Brain microvascular endothelial cell (primary cell): ENCODE measurements around the gene TSPAN6.

ENCODE experiments used
- DNase-seq: peaks from one replicate; pipeline ENCODE4 v3.0.0-alpha.2; 2020
- H3K27ac ChIP-seq: fragments of 250-450 bp; sonication (Bioruptor Pico); 2 replicates; pipeline ENCODE4 v1.5.1; 2020; ENCODE audit warnings: mild to moderate bottlenecking, moderate library complexity
- H3K27me3 ChIP-seq: fragments of 250-450 bp; sonication (Bioruptor Pico); replicated peaks from 2 replicates; pipeline ENCODE4 v1.5.1; 2020; ENCODE audit warnings: mild to moderate bottlenecking
- H3K36me3 ChIP-seq: fragments of 250-450 bp; sonication (Bioruptor Pico); replicated peaks from 2 replicates; pipeline ENCODE4 v1.5.1; 2020; ENCODE audit warnings: mild to moderate bottlenecking
- H3K4me3 ChIP-seq: 2 replicates; pipeline ENCODE4 v1.5.1; 2011; ENCODE audit warnings: low read depth, mild to moderate bottlenecking, control low read depth, low read length, moderate library complexity
- in situ Hi-C: cut with HindIII; loops from 2 replicates; pipeline ENCODE4 v1.10.0; 2017; ENCODE audit warnings: low sequenced_read_pairs, low pct_ligation_motif_present
- TF ChIP-seq, protein P1 (sequence below): IDR thresholded peaks from 2 replicates; pipeline ENCODE4 v1.5.1; 2011; ENCODE audit warnings: low read depth, mild to moderate bottlenecking, moderate library complexity, low read length, control low read depth, inconsistent platforms; ENCODE audit errors: missing control alignments

TSPAN6 gene, protein sequence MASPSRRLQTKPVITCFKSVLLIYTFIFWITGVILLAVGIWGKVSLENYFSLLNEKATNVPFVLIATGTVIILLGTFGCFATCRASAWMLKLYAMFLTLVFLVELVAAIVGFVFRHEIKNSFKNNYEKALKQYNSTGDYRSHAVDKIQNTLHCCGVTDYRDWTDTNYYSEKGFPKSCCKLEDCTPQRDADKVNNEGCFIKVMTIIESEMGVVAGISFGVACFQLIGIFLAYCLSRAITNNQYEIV

DNA sequence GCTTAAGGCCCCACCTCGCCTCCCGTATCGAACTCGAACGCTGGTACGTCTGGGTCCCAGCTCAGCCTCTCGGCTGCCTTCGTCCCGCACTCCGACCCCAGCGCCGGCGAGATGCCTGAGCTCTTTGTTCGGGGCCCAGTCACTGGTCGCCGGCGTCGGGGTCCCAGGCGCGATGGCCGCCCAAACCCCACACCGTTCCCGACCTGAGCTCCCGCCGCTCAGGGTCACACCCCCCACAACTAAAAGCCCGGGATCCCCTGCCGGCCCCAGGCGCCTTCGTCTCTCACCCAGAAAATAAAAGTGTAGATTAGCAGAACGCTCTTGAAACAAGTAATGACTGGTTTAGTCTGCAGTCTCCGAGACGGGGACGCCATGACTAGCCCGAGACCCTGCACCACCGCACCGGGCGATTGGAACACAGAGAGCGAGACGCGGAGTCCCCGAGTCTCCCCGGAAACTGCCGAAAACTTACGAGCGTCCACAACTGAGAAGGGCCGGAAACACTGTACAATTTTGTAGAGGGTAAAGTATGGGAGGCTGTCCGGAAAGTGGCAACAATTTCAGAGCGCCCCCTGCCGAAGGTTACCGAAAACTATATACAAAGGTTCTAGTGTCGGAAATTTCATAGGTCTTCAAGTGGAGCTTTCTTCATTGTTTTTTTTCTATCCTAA, at the start of gene TSPAN6:
TSPAN6 (minus strand) TSS at position 486 of the 671 bp plus-strand sequence; CDS start at position 374, 112 bp downstream.
- TF ChIP-seq, protein P1, sequence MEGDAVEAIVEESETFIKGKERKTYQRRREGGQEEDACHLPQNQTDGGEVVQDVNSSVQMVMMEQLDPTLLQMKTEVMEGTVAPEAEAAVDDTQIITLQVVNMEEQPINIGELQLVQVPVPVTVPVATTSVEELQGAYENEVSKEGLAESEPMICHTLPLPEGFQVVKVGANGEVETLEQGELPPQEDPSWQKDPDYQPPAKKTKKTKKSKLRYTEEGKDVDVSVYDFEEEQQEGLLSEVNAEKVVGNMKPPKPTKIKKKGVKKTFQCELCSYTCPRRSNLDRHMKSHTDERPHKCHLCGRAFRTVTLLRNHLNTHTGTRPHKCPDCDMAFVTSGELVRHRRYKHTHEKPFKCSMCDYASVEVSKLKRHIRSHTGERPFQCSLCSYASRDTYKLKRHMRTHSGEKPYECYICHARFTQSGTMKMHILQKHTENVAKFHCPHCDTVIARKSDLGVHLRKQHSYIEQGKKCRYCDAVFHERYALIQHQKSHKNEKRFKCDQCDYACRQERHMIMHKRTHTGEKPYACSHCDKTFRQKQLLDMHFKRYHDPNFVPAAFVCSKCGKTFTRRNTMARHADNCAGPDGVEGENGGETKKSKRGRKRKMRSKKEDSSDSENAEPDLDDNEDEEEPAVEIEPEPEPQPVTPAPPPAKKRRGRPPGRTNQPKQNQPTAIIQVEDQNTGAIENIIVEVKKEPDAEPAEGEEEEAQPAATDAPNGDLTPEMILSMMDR, result peak; percentile 61
- DNase-seq, result peak; percentile 89
- in situ Hi-C loops, result no loop called here
- peak within 1 kb of the TSS; percentile 73 for H3K27ac ChIP-seq
- H3K4me3 ChIP-seq, result peak within 1 kb of the TSS; percentile 73
- no peaks in the 10 kb centered on the region for H3K27me3 ChIP-seq
- peaks cover 2% of the 10 kb centered on the region for H3K36me3 ChIP-seq

DNA sequence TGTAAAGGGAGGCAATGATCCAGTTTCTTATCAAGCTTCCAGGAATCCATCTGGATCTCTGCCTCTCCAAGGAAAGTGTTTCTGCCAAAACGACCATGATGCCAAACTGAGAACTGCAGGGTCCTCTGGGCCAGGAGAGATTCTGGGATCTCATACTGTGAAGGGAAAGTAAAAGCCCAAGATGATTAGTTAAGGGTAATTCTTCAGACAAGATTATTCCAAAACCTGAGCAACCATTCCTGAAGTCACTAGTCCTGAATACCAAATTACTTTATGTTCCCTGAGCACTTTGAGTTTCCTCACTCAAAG, 49.3 kb upstream of the TSPAN6 start:
- in situ Hi-C loops, result no loop called here

DNA sequence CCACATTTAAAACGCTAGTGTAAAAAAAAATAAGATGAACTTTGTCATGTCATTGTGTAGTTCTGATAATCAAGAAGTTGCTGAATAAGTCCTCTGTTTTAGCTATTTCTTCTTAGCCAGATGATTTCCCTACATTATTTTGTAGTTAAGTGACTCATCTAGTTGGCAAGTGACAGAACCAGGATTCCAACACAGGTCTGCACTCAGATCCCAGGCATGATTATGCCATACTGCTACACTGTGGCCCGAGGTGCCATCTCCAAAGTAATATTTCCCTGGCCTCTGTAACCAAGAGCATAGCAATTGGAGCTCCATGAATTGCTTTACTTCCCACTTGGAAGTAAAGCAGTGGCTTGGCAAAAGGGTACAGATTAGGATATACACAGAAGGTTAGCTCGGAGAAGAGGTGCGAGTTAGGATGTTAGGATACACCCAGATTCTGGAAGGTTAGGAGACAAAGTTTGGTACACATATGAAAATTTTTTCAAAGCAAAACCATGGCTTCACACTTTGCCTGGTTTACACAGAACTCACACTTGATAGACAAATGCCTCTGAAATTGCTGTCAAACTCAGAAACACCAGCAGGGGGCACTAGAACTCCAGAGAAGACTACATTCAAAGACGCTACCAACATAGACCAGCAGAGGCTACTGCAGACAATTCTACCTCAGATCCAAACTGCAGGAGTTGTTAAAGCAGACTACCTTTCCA, 48.8 kb upstream of the TSPAN6 start:
- in situ Hi-C loops, result no loop called here
- no peaks in the 10 kb centered on the region for H3K36me3 ChIP-seq

More for the DNA sequence above, 49.3 kb upstream of the TSPAN6 start:
- DNase-seq, result no peak
- Histone ChIP-seq H3K4me3 (no peak overlapping the region), H3K27ac (no peak overlapping the region), H3K36me3 (no peaks in the 10 kb centered on the region), H3K27me3 (no peaks in the 10 kb centered on the region)
- TF ChIP-seq, protein P1, result no peak

DNA sequence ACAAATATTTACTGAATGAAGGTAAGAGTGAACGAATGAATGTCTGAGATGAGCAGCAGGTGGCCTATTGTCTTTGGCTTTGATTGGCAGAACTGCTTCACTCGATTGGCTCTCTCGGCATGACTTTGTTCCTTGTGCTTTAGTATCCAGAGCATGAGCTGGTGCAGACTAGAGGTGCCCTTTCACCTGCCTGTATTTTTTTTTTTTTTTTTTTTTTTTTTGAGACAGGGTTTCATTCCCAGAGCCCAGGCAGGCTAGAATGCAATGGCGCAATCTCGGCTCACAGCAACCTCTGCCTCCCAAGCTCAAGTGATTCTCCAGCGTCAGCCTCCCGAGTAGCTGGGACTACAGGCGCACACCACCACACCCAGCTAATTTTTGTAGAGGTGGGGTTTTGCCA, 46.3 kb upstream of the TSPAN6 start:
- Histone ChIP-seq H3K4me3 (no peak overlapping the region), H3K36me3 (no peaks in the 10 kb centered on the region), H3K27me3 (no peaks in the 10 kb centered on the region), H3K27ac (no peak overlapping the region)
- no peak for DNase-seq
- TF ChIP-seq, protein P1, result no peak
- in situ Hi-C loops, result no loop called here

More for the DNA sequence above, 48.8 kb upstream of the TSPAN6 start:
- Histone ChIP-seq H3K27me3 (no peaks in the 10 kb centered on the region), H3K27ac (peak overlapping the region; percentile 68), H3K4me3 (no peak overlapping the region)
- TF ChIP-seq, protein P1, result peak; percentile 82
- peak; percentile 85 for DNase-seq

DNA sequence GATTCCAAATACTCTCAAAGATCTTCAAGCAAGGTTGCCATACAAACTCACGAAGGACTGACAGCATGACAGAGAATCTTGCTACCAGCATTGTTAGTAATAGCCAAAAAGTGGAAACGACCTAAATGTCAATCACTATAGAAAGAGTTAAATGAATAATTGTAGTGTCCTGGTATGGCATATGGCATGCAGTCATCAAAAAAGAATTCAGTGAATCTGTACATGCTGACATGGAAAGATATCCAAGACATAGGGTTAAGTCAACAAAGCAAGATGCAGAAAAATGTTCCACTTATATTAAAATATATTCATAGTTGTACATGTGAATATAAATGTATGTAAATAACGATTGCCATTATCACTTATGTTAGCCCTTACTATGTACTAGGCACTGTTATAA, 45.0 kb upstream of the TSPAN6 start:
- no peak for DNase-seq
- no peaks in the 10 kb centered on the region for H3K36me3 ChIP-seq
- TF ChIP-seq, protein P1, result no peak
- no peaks in the 10 kb centered on the region for H3K27me3 ChIP-seq
- no peak overlapping the region for H3K4me3 ChIP-seq
- in situ Hi-C loops, result no loop called here
- no peak overlapping the region for H3K27ac ChIP-seq
